WTC11 (cell line): Measurements from ENCODE around the gene OR51F2. TPM values are rescaled to one million over a fixed set of nuclear protein-coding genes. Genes with fewer than 3 reads are reported as not detected.
"Not testable (repeated sequence)": the region's sequence is repeated elsewhere in the genome, so short reads cannot be mapped to it uniquely, and the experiment has no call there.

Experiments
- ATAC-seq: fragments of 200-7000 bp; cut with Tn5 transposase; 2 replicates; pipeline ENCODE4 v1.10.0; 2021; ENCODE audit warnings: mild to moderate bottlenecking, moderate library complexity
- CTCF ChIA-PET: fragments of 300-600 bp; sonication (Branson Sonifier 250); formaldehyde crosslinking; loops from one replicate; lab custom pipeline; 2021; ENCODE audit warnings: antibody characterized with exemption; lab: Charles Lee
- POLR2A ChIA-PET: fragments of 350-600 bp; sonication (Branson Sonifier 250); formaldehyde crosslinking; loops from one replicate; lab custom pipeline; 2021; ENCODE audit warnings: antibody characterized with exemption; lab: Charles Lee
- DNase-seq: peaks from one replicate; pipeline ENCODE4 v3.0.0; 2021; ENCODE audit warnings: low spot score
- H3K27ac Mint-ChIP-seq: 2 replicates; pipeline ENCODE4 v1.8.0; 2021; ENCODE audit warnings: mixed read lengths
- H3K27me3 Mint-ChIP-seq: 2 replicates; pipeline ENCODE4 v1.8.0; 2021; ENCODE audit warnings: low read depth, mild to moderate bottlenecking, moderate library complexity, mixed read lengths
- H3K36me3 Mint-ChIP-seq: 2 replicates; pipeline ENCODE4 v1.8.0; 2021; ENCODE audit warnings: mixed read lengths
- H3K4me1 Mint-ChIP-seq: 2 replicates; pipeline ENCODE4 v1.8.0; 2022; ENCODE audit warnings: mixed read lengths
- H3K4me3 Mint-ChIP-seq: 2 replicates; pipeline ENCODE4 v1.8.0; 2021; ENCODE audit warnings: mild to moderate bottlenecking, moderate library complexity, mixed read lengths
- H3K9me3 Mint-ChIP-seq: 2 replicates; pipeline ENCODE4 v1.8.0; 2021; ENCODE audit warnings: mixed read lengths
- CBFB ChIP-seq: sonication (generic); formaldehyde crosslinking; IDR thresholded peaks from 2 replicates; pipeline ENCODE4 v1.8.1; 2022; ENCODE audit warnings: mild to moderate bottlenecking, low read depth, missing genetic modification reagents
- ETV6 ChIP-seq: sonication (generic); formaldehyde crosslinking; IDR thresholded peaks from 2 replicates; pipeline ENCODE4 v1.8.1; 2022; ENCODE audit warnings: mild to moderate bottlenecking, missing genetic modification reagents
- RORB ChIP-seq: fragments of 250-450 bp; sonication (Bioruptor Pico); IDR thresholded peaks from 2 replicates; pipeline ENCODE4 v1.9.0; 2021; ENCODE audit warnings: mild to moderate bottlenecking
- SOX15 ChIP-seq: fragments of 250-450 bp; sonication (Bioruptor Pico); IDR thresholded peaks from 2 replicates; pipeline ENCODE4 v1.9.0; 2021; ENCODE audit warnings: mild to moderate bottlenecking
- TEAD4 ChIP-seq: sonication (generic); formaldehyde crosslinking; IDR thresholded peaks from 2 replicates; pipeline ENCODE4 v1.8.0; 2022; ENCODE audit warnings: mild to moderate bottlenecking, missing genetic modification reagents
- ZNF263 ChIP-seq: sonication (generic); formaldehyde crosslinking; IDR thresholded peaks from 2 replicates; pipeline ENCODE4 v1.8.1; 2022; ENCODE audit warnings: low read depth, mild to moderate bottlenecking, moderate library complexity, missing genetic modification reagents
- ZNF423 ChIP-seq: fragments of 250-450 bp; sonication (Bioruptor Pico); IDR thresholded peaks from 2 replicates; pipeline ENCODE4 v2.1.2; 2022; ENCODE audit warnings: mild to moderate bottlenecking, moderate library complexity
- total RNA-seq: library from RNA; stranded (reverse); gene quantifications from 3 replicates; pipeline ENCODE4 v1.2.3, GENCODE V29; 2021
- TF ChIP-seq, protein P1 (sequence below): sonication (generic); formaldehyde crosslinking; IDR thresholded peaks from 2 replicates; pipeline ENCODE4 v1.8.1; 2022; ENCODE audit warnings: mild to moderate bottlenecking, moderate library complexity, missing genetic modification reagents
- TF ChIP-seq, protein P2 (sequence below): sonication (generic); formaldehyde crosslinking; IDR thresholded peaks from 2 replicates; pipeline ENCODE4 v1.8.1; 2022; ENCODE audit warnings: low read depth, mild to moderate bottlenecking, moderate library complexity, missing genetic modification reagents, borderline replicate concordance
- TF ChIP-seq, protein P3 (sequence below): fragments of 250-450 bp; sonication (Bioruptor Pico); IDR thresholded peaks from 2 replicates; pipeline ENCODE4 v1.8.0; 2021; ENCODE audit warnings: mild to moderate bottlenecking
- TF ChIP-seq, protein P4 (sequence below): sonication (generic); formaldehyde crosslinking; IDR thresholded peaks from 2 replicates; pipeline ENCODE4 v1.8.0; 2023; ENCODE audit warnings: missing genetic modification reagents, mild to moderate bottlenecking, borderline replicate concordance
- TF ChIP-seq, protein P5 (sequence below): fragments of 250-450 bp; sonication (Bioruptor Pico); IDR thresholded peaks from 2 replicates; pipeline ENCODE4 v1.9.0; 2021; ENCODE audit warnings: mild to moderate bottlenecking, borderline replicate concordance
- TF ChIP-seq, protein P6 (sequence below): sonication (generic); formaldehyde crosslinking; IDR thresholded peaks from 2 replicates; pipeline ENCODE4 v1.8.0; 2023; ENCODE audit warnings: mild to moderate bottlenecking, missing genetic modification reagents

OR51F2 gene
- total RNA-seq, 1 experiment from 2014 or later, result not detected

DNA sequence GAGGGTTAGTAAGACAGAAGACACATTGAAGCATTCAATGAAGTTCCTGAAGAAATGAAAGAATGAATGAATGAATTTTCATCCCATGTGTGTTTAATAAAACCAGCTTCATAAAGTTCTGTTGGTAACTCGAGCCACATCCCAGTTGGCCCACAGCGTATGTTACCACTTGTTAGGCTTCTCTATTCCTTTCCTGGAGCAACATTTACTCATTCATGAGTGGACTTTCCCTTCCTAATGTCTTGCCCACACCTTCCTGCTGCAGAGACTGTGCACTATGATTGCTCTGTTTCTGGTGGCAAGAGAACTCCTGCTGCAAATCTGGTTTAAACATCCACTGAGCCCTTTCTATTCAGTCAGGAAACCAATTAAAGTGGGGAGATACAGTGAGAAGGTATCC, 23.9 kb upstream of the OR51F2 start:
- Mint-ChIP-seq H3K36me3 (no peaks in the 10 kb centered on the region), H3K27ac (no peak overlapping the region), H3K4me1 (no peaks in the 10 kb centered on the region), H3K4me3 (no peak overlapping the region), H3K9me3 (no peaks in the 10 kb centered on the region), H3K27me3 (peaks cover 7% of the 10 kb centered on the region; the same call in 1 of the 2 replicates)
- ChIA-PET CTCF (interaction anchor here (1.2 kb wide), 1 partner anchor 160 kb away, joined by 3 read pairs; the partner anchor contains the start of gene OR51D1), POLR2A (interaction anchor here (0.6 kb wide), 1 partner anchor 15 kb away, joined by 3 read pairs; no protein-coding TSS in a partner anchor)
- no peak for TF ChIP-seq ZNF423 (CRISPR knock-in tag)
- no peak for TF ChIP-seq RORB (CRISPR knock-in tag)
- TF ChIP-seq, protein P1, sequence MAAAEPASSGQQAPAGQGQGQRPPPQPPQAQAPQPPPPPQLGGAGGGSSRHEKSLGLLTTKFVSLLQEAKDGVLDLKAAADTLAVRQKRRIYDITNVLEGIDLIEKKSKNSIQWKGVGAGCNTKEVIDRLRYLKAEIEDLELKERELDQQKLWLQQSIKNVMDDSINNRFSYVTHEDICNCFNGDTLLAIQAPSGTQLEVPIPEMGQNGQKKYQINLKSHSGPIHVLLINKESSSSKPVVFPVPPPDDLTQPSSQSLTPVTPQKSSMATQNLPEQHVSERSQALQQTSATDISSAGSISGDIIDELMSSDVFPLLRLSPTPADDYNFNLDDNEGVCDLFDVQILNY (CRISPR knock-in tag), result no peak
- no peak for TF ChIP-seq TEAD4 (CRISPR knock-in tag)
- DNase-seq (no peak), ATAC-seq (no peak)

DNA sequence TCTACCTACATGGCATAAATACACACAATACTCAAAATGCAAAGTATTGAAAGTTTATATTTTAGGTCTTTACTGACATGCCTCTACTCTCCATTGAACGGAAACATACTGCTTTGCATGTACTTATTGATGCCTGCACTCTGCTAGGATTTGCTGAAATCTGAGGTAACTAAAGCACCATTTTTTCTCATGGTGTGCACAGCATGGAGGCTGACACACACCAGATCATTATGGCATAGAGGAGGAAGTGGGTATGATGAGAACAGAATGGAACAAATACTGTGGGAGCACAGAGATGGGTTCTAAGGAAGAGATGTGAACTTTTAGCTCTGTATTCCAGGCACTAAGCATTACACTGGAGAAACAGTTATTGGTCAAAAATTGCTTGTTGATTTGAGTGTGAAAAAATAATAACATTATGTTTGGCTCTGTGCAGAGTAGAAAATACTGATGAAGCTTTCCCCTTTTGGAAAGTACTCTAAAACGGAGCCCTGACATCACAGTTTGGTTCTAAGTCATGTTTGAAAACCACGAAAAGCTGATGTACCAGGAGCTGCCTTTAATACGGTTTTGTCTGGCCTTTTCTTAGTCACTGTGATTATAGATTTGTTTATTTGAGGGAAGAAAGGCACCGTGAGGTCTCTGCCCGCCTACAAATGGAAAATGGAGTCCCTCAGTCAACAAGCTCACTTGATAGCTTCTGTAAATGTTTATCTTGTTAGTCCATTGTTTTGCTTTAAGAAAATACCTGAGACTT, 22.5 kb upstream of the OR51F2 start:
- ChIA-PET CTCF (no interaction called here), POLR2A (no interaction called here)
- ATAC-seq (no peak), DNase-seq (no peak)
- peaks cover 7% of the 10 kb centered on the region; the same call in 1 of the 2 replicates for H3K27me3 Mint-ChIP-seq
- H3K4me3 Mint-ChIP-seq, result no peak overlapping the region
- H3K27ac Mint-ChIP-seq, result no peak overlapping the region
- no peaks in the 10 kb centered on the region for H3K36me3 Mint-ChIP-seq
- H3K4me1 Mint-ChIP-seq, result no peaks in the 10 kb centered on the region
- TF ChIP-seq ETV6 (CRISPR knock-in tag) (no peak), ZNF263 (CRISPR knock-in tag) (no peak), SOX15 (CRISPR knock-in tag) (no peak), CBFB (no peak)
- TF ChIP-seq, protein P2, sequence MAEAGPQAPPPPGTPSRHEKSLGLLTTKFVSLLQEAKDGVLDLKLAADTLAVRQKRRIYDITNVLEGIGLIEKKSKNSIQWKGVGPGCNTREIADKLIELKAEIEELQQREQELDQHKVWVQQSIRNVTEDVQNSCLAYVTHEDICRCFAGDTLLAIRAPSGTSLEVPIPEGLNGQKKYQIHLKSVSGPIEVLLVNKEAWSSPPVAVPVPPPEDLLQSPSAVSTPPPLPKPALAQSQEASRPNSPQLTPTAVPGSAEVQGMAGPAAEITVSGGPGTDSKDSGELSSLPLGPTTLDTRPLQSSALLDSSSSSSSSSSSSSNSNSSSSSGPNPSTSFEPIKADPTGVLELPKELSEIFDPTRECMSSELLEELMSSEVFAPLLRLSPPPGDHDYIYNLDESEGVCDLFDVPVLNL (CRISPR knock-in tag), result no peak
- TF ChIP-seq, protein P3, sequence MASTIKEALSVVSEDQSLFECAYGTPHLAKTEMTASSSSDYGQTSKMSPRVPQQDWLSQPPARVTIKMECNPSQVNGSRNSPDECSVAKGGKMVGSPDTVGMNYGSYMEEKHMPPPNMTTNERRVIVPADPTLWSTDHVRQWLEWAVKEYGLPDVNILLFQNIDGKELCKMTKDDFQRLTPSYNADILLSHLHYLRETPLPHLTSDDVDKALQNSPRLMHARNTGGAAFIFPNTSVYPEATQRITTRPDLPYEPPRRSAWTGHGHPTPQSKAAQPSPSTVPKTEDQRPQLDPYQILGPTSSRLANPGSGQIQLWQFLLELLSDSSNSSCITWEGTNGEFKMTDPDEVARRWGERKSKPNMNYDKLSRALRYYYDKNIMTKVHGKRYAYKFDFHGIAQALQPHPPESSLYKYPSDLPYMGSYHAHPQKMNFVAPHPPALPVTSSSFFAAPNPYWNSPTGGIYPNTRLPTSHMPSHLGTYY (CRISPR knock-in tag), result no peak
- TF ChIP-seq, protein P4, sequence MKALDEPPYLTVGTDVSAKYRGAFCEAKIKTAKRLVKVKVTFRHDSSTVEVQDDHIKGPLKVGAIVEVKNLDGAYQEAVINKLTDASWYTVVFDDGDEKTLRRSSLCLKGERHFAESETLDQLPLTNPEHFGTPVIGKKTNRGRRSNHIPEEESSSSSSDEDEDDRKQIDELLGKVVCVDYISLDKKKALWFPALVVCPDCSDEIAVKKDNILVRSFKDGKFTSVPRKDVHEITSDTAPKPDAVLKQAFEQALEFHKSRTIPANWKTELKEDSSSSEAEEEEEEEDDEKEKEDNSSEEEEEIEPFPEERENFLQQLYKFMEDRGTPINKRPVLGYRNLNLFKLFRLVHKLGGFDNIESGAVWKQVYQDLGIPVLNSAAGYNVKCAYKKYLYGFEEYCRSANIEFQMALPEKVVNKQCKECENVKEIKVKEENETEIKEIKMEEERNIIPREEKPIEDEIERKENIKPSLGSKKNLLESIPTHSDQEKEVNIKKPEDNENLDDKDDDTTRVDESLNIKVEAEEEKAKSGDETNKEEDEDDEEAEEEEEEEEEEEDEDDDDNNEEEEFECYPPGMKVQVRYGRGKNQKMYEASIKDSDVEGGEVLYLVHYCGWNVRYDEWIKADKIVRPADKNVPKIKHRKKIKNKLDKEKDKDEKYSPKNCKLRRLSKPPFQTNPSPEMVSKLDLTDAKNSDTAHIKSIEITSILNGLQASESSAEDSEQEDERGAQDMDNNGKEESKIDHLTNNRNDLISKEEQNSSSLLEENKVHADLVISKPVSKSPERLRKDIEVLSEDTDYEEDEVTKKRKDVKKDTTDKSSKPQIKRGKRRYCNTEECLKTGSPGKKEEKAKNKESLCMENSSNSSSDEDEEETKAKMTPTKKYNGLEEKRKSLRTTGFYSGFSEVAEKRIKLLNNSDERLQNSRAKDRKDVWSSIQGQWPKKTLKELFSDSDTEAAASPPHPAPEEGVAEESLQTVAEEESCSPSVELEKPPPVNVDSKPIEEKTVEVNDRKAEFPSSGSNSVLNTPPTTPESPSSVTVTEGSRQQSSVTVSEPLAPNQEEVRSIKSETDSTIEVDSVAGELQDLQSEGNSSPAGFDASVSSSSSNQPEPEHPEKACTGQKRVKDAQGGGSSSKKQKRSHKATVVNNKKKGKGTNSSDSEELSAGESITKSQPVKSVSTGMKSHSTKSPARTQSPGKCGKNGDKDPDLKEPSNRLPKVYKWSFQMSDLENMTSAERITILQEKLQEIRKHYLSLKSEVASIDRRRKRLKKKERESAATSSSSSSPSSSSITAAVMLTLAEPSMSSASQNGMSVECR (CRISPR knock-in tag), result no peak
- TF ChIP-seq, protein P5, sequence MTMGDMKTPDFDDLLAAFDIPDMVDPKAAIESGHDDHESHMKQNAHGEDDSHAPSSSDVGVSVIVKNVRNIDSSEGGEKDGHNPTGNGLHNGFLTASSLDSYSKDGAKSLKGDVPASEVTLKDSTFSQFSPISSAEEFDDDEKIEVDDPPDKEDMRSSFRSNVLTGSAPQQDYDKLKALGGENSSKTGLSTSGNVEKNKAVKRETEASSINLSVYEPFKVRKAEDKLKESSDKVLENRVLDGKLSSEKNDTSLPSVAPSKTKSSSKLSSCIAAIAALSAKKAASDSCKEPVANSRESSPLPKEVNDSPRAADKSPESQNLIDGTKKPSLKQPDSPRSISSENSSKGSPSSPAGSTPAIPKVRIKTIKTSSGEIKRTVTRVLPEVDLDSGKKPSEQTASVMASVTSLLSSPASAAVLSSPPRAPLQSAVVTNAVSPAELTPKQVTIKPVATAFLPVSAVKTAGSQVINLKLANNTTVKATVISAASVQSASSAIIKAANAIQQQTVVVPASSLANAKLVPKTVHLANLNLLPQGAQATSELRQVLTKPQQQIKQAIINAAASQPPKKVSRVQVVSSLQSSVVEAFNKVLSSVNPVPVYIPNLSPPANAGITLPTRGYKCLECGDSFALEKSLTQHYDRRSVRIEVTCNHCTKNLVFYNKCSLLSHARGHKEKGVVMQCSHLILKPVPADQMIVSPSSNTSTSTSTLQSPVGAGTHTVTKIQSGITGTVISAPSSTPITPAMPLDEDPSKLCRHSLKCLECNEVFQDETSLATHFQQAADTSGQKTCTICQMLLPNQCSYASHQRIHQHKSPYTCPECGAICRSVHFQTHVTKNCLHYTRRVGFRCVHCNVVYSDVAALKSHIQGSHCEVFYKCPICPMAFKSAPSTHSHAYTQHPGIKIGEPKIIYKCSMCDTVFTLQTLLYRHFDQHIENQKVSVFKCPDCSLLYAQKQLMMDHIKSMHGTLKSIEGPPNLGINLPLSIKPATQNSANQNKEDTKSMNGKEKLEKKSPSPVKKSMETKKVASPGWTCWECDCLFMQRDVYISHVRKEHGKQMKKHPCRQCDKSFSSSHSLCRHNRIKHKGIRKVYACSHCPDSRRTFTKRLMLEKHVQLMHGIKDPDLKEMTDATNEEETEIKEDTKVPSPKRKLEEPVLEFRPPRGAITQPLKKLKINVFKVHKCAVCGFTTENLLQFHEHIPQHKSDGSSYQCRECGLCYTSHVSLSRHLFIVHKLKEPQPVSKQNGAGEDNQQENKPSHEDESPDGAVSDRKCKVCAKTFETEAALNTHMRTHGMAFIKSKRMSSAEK, result no peak
- TF ChIP-seq, protein P6, sequence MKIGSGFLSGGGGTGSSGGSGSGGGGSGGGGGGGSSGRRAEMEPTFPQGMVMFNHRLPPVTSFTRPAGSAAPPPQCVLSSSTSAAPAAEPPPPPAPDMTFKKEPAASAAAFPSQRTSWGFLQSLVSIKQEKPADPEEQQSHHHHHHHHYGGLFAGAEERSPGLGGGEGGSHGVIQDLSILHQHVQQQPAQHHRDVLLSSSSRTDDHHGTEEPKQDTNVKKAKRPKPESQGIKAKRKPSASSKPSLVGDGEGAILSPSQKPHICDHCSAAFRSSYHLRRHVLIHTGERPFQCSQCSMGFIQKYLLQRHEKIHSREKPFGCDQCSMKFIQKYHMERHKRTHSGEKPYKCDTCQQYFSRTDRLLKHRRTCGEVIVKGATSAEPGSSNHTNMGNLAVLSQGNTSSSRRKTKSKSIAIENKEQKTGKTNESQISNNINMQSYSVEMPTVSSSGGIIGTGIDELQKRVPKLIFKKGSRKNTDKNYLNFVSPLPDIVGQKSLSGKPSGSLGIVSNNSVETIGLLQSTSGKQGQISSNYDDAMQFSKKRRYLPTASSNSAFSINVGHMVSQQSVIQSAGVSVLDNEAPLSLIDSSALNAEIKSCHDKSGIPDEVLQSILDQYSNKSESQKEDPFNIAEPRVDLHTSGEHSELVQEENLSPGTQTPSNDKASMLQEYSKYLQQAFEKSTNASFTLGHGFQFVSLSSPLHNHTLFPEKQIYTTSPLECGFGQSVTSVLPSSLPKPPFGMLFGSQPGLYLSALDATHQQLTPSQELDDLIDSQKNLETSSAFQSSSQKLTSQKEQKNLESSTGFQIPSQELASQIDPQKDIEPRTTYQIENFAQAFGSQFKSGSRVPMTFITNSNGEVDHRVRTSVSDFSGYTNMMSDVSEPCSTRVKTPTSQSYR, result no peak
- no peaks in the 10 kb centered on the region for H3K9me3 Mint-ChIP-seq

DNA sequence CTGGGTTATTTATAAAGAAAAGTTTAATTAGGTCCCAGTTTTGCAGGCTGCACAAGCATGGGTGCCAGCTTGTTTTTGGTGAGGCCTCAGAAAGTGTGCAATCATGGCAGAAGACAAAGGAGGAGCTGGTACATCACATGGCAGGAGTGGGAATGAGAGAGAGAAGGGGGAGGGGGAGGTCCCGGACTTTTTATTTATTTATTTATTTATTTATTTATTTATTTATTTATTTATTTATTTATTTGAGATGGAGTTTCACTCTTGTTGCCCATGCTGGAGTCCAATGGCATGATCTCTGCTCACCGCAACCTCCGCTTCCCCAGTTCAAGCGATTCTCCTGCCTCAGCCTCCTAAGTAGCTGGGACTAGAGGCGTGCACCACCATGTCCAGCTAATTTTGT, 19.8 kb upstream of the OR51F2 start:
- H3K4me3 Mint-ChIP-seq, DNase-seq, H3K27ac Mint-ChIP-seq, POLR2A ChIA-PET, ATAC-seq, CTCF ChIA-PET, H3K27me3 Mint-ChIP-seq, H3K9me3 Mint-ChIP-seq, H3K4me1 Mint-ChIP-seq, H3K36me3 Mint-ChIP-seq: not testable (repeated sequence)
